Fibroblast of upper back skin (primary cell): ENCODE data around the gene MAST3.

ENCODE experiments used
- DNase-seq: peaks from one replicate; pipeline ENCODE4 v3.0.0-alpha.2; 2013

The MAST3 gene

GRCh38 chr19:18161636-18162002 lies 64.0 kb downstream of the MAST3 start:
- DNase-seq = no peak

- DNase-seq = no peak
Observed at GRCh38 chr19:18164072-18164471, 66.5 kb downstream of the MAST3 start.

GRCh38 chr19:18165794-18166544 lies 68.4 kb downstream of the MAST3 start:
- DNase-seq = no peak

GRCh38 chr19:18167011-18167410 lies 69.4 kb downstream of the MAST3 start:
- no peak for DNase-seq

GRCh38 chr19:18167975-18168645 lies 70.5 kb downstream of the MAST3 start:
- DNase-seq = no peak

GRCh38 chr19:18168673-18169381 lies 71.2 kb downstream of the MAST3 start:
- DNase-seq = no peak

- DNase-seq = no peak
Observed at GRCh38 chr19:18170714-18171255, 73.2 kb downstream of the MAST3 start.

- no peak for DNase-seq
Observed at GRCh38 chr19:18171605-18172327, 74.2 kb downstream of the MAST3 start.

- DNase-seq = no peak
Observed at GRCh38 chr19:18172331-18173053, 74.9 kb downstream of the MAST3 start.

- DNase-seq = peak; percentile 52
Observed at GRCh38 chr19:18173054-18173571, 75.5 kb downstream of the MAST3 start.

GRCh38 chr19:18173572-18174288 lies 76.2 kb downstream of the MAST3 start, which contains the start of gene IFI30:
TSS of gene IFI30 (plus strand) at chr19:18173813. CDS start at chr19:18173842, 29 bp downstream.
- DNase-seq = no peak

- DNase-seq = no peak
Observed at GRCh38 chr19:18174983-18175382, 77.4 kb downstream of the MAST3 start.

- DNase-seq = no peak
Observed at GRCh38 chr19:18176367-18177310, 79.1 kb downstream of the MAST3 start.

GRCh38 chr19:18179957-18180356 lies 82.4 kb downstream of the MAST3 start:
- DNase-seq = no peak

- DNase-seq = no peak
Observed at GRCh38 chr19:18183529-18183928, 86.0 kb downstream of the MAST3 start.

- DNase-seq = no peak
Observed at GRCh38 chr19:18185538-18185937, 88.0 kb downstream of the MAST3 start.

GRCh38 chr19:18190278-18190677 lies 92.7 kb downstream of the MAST3 start:
- DNase-seq = no peak

GRCh38 chr19:18191640-18192062 lies 94.1 kb downstream of the MAST3 start:
- DNase-seq = no peak

- peak; percentile 100 for DNase-seq
Observed at GRCh38 chr19:18192673-18193387, 95.3 kb downstream of the MAST3 start, which contains the start of gene MPV17L2. TSS of gene MPV17L2 (plus strand) at chr19:18193218. CDS start at chr19:18193282, 64 bp downstream.
